Measurements from ENCODE around the gene KDM4C. TPM values are rescaled to one million over a fixed set of nuclear protein-coding genes. Genes with fewer than 3 reads are reported as not detected.
"Not testable (repeated sequence)": the region's sequence is repeated elsewhere in the genome, so short reads cannot be mapped to it uniquely, and the experiment has no call there.

KDM4C gene
- total and polyA plus RNA-seq, 2 experiments from 2014 or later, result 14.3 to 20.6 TPM

GRCh38 chr9:6723881-6724420 is 33.8 kb upstream of the KDM4C start:
- no peak overlapping the region for H3K4me2 ChIP-seq (ENCODE audit: unreplicated experiment)
- H3K27ac ChIP-seq, result no peak overlapping the region
- TF ChIP-seq EZH2phosphoT487 (IDR thresholded peaks at IDR 0.05; ENCODE audit: insufficient read depth, low read depth) (no peak), EZH2 (IDR thresholded peaks at IDR 0.05; ENCODE audit: insufficient read depth, poor library complexity, severe bottlenecking) (no peak)
- DNase-seq, result no peak
- H3K4me1 ChIP-seq (ENCODE audit: insufficient read depth), result no peaks in the 10 kb centered on the region
- no peak overlapping the region for H3K9ac ChIP-seq
- 18 to 28% methylated on average over 2 of the region's 2 CpGs for WGBS, 2 experiments (ENCODE audit: low coverage in 1 of 2, low lambda C conversion rate in 2 of 2, missing lambda C conversion rate in 2 of 2)
- no peaks in the 10 kb centered on the region for H3K79me2 ChIP-seq (ENCODE audit: insufficient read depth)
- H3K9me2 ChIP-seq (ENCODE audit: insufficient read depth), result no peaks in the 10 kb centered on the region
- no peaks in the 10 kb centered on the region for H3K27me3 ChIP-seq (replicated peaks; ENCODE audit: insufficient read depth)
- H3K4me3 ChIP-seq, result no peak overlapping the region
- H3F3A ChIP-seq (ENCODE audit: insufficient read depth), result no peaks in the 10 kb centered on the region
- H4K20me1 ChIP-seq (ENCODE audit: insufficient read depth), result no peaks in the 10 kb centered on the region
- no peaks in the 10 kb centered on the region for H3K36me3 ChIP-seq (ENCODE audit: low read depth)
- no peak overlapping the region for H2AFZ ChIP-seq
- in situ Hi-C loops (cut with MboI), result no loop called here
- H3K9me3 ChIP-seq (ENCODE audit: low read depth), result no peaks in the 10 kb centered on the region

GRCh38 chr9:6733257-6733656 is 24.5 kb upstream of the KDM4C start:
- H3K9me3 ChIP-seq (ENCODE audit: low read depth), result no peaks in the 10 kb centered on the region
- no peaks in the 10 kb centered on the region for H4K20me1 ChIP-seq (ENCODE audit: insufficient read depth)
- WGBS, 2 experiments (ENCODE audit: low coverage in 1 of 2, low lambda C conversion rate in 2 of 2, missing lambda C conversion rate in 2 of 2), result 79 to 90% methylated on average over 3 of the region's 3 CpGs
- H2AFZ ChIP-seq, result no peak overlapping the region
- in situ Hi-C loops (cut with MboI), result no loop called here
- no peak overlapping the region for H3K9ac ChIP-seq
- H3K9me2 ChIP-seq (ENCODE audit: insufficient read depth), result no peaks in the 10 kb centered on the region
- no peaks in the 10 kb centered on the region for H3K4me1 ChIP-seq (ENCODE audit: insufficient read depth)
- H3K79me2 ChIP-seq (ENCODE audit: insufficient read depth), result no peaks in the 10 kb centered on the region
- no peaks in the 10 kb centered on the region for H3F3A ChIP-seq (ENCODE audit: insufficient read depth)
- no peak overlapping the region for H3K4me2 ChIP-seq (ENCODE audit: unreplicated experiment)
- H3K36me3 ChIP-seq (ENCODE audit: low read depth), result no peaks in the 10 kb centered on the region
- no peaks in the 10 kb centered on the region for H3K27me3 ChIP-seq (replicated peaks; ENCODE audit: insufficient read depth)
- H3K27ac ChIP-seq, result no peak overlapping the region
- TF ChIP-seq EZH2 (IDR thresholded peaks at IDR 0.05; ENCODE audit: insufficient read depth, poor library complexity, severe bottlenecking) (no peak), EZH2phosphoT487 (IDR thresholded peaks at IDR 0.05; ENCODE audit: insufficient read depth, low read depth) (no peak)
- DNase-seq, result no peak
- H3K4me3 ChIP-seq, result no peak overlapping the region

- no peak overlapping the region for H3K4me3 ChIP-seq
- no peak overlapping the region for H3K9ac ChIP-seq
- no peak overlapping the region for H3K27ac ChIP-seq
- no peaks in the 10 kb centered on the region for H3K79me2 ChIP-seq (ENCODE audit: insufficient read depth)
- H3K9me2 ChIP-seq (ENCODE audit: insufficient read depth), result no peaks in the 10 kb centered on the region
- H3F3A ChIP-seq (ENCODE audit: insufficient read depth), result no peaks in the 10 kb centered on the region
- no peaks in the 10 kb centered on the region for H3K27me3 ChIP-seq (replicated peaks; ENCODE audit: insufficient read depth)
- no peak for TF ChIP-seq EZH2phosphoT487 (IDR thresholded peaks at IDR 0.05; ENCODE audit: insufficient read depth, low read depth)
- no peak for TF ChIP-seq EZH2 (IDR thresholded peaks at IDR 0.05; ENCODE audit: insufficient read depth, poor library complexity, severe bottlenecking)
- no peak overlapping the region for H2AFZ ChIP-seq
- H3K4me1 ChIP-seq (ENCODE audit: insufficient read depth), result no peaks in the 10 kb centered on the region
- H4K20me1 ChIP-seq (ENCODE audit: insufficient read depth), result no peaks in the 10 kb centered on the region
- in situ Hi-C loops (cut with MboI), result no loop called here
- 67 to 70% methylated on average over 6 of the region's 6 CpGs for WGBS, 2 experiments (ENCODE audit: low coverage in 1 of 2, low lambda C conversion rate in 2 of 2, missing lambda C conversion rate in 2 of 2)
- no peak overlapping the region for H3K4me2 ChIP-seq (ENCODE audit: unreplicated experiment)
- no peak for DNase-seq
- no peaks in the 10 kb centered on the region for H3K9me3 ChIP-seq (ENCODE audit: low read depth)
- no peaks in the 10 kb centered on the region for H3K36me3 ChIP-seq (ENCODE audit: low read depth)
Measured at GRCh38 chr9:6733831-6734230, 23.9 kb upstream of the KDM4C start.

GRCh38 chr9:6735422-6735821 is 22.4 kb upstream of the KDM4C start:
- H3K9ac ChIP-seq, result no peak overlapping the region
- WGBS, 2 experiments (ENCODE audit: low coverage in 1 of 2, low lambda C conversion rate in 2 of 2, missing lambda C conversion rate in 2 of 2), result 29 to 33% methylated on average over 3 of the region's 3 CpGs
- in situ Hi-C loops (cut with MboI), result no loop called here
- no peak for DNase-seq
- H3F3A ChIP-seq (ENCODE audit: insufficient read depth), result no peaks in the 10 kb centered on the region
- no peaks in the 10 kb centered on the region for H3K9me2 ChIP-seq (ENCODE audit: insufficient read depth)
- H3K36me3 ChIP-seq (ENCODE audit: low read depth), result no peaks in the 10 kb centered on the region
- H3K4me2 ChIP-seq (ENCODE audit: unreplicated experiment), result no peak overlapping the region
- TF ChIP-seq EZH2 (IDR thresholded peaks at IDR 0.05; ENCODE audit: insufficient read depth, poor library complexity, severe bottlenecking) (no peak), EZH2phosphoT487 (IDR thresholded peaks at IDR 0.05; ENCODE audit: insufficient read depth, low read depth) (no peak)
- H3K4me1 ChIP-seq (ENCODE audit: insufficient read depth), result no peaks in the 10 kb centered on the region
- H3K79me2 ChIP-seq (ENCODE audit: insufficient read depth), result no peaks in the 10 kb centered on the region
- H3K4me3 ChIP-seq, result no peak overlapping the region
- no peak overlapping the region for H2AFZ ChIP-seq
- H3K9me3 ChIP-seq (ENCODE audit: low read depth), result no peaks in the 10 kb centered on the region
- no peaks in the 10 kb centered on the region for H4K20me1 ChIP-seq (ENCODE audit: insufficient read depth)
- no peaks in the 10 kb centered on the region for H3K27me3 ChIP-seq (replicated peaks; ENCODE audit: insufficient read depth)
- no peak overlapping the region for H3K27ac ChIP-seq

GRCh38 chr9:6739218-6739617 is 18.6 kb upstream of the KDM4C start:
- Histone ChIP-seq H3K9ac (no peak overlapping the region), H3K36me3 (ENCODE audit: low read depth) (no peaks in the 10 kb centered on the region), H3K9me3 (ENCODE audit: low read depth) (no peaks in the 10 kb centered on the region), H3F3A (ENCODE audit: insufficient read depth) (no peaks in the 10 kb centered on the region), H2AFZ (0 out of 2 replicates have a peak overlapping the region, but pooled peaks have one; percentile 11), H3K9me2 (ENCODE audit: insufficient read depth) (no peaks in the 10 kb centered on the region), H3K4me3 (no peak overlapping the region), H3K27ac (no peak overlapping the region), H3K4me1 (ENCODE audit: insufficient read depth) (no peaks in the 10 kb centered on the region), H3K4me2 (ENCODE audit: unreplicated experiment) (no peak overlapping the region), H3K27me3 (replicated peaks; ENCODE audit: insufficient read depth) (no peaks in the 10 kb centered on the region; the same call in 1 of the 2 replicates), H4K20me1 (ENCODE audit: insufficient read depth) (no peaks in the 10 kb centered on the region), H3K79me2 (ENCODE audit: insufficient read depth) (no peaks in the 10 kb centered on the region)
- DNase-seq, result peak; percentile 51
- in situ Hi-C loops (cut with MboI), result no loop called here
- WGBS, 2 experiments (ENCODE audit: low coverage in 1 of 2, low lambda C conversion rate in 2 of 2, missing lambda C conversion rate in 2 of 2), result 0 to 11% methylated on average over 1 of the region's 1 CpG
- TF ChIP-seq EZH2 (IDR thresholded peaks at IDR 0.05; ENCODE audit: insufficient read depth, poor library complexity, severe bottlenecking), result no peak
- no peak for TF ChIP-seq EZH2phosphoT487 (IDR thresholded peaks at IDR 0.05; ENCODE audit: insufficient read depth, low read depth)

- H3K9me2 ChIP-seq (ENCODE audit: insufficient read depth); H3K27me3 ChIP-seq (replicated peaks; ENCODE audit: insufficient read depth); H3K4me3 ChIP-seq; H2AFZ ChIP-seq; H3K4me2 ChIP-seq (ENCODE audit: unreplicated experiment); H3K36me3 ChIP-seq (ENCODE audit: low read depth); H4K20me1 ChIP-seq (ENCODE audit: insufficient read depth); in situ Hi-C loops (cut with MboI); H3K27ac ChIP-seq; DNase-seq; H3K79me2 ChIP-seq (ENCODE audit: insufficient read depth); H3K9me3 ChIP-seq (ENCODE audit: low read depth); H3K4me1 ChIP-seq (ENCODE audit: insufficient read depth); H3K9ac ChIP-seq; H3F3A ChIP-seq (ENCODE audit: insufficient read depth): not testable (repeated sequence)
- WGBS, 2 experiments (ENCODE audit: low coverage in 1 of 2, low lambda C conversion rate in 2 of 2, missing lambda C conversion rate in 2 of 2), result 87 to 89% methylated on average over 9 of the region's 9 CpGs
Measured at GRCh38 chr9:6748861-6749260, 8.9 kb upstream of the KDM4C start.

GRCh38 chr9:6754861-6755260 is 2.9 kb upstream of the KDM4C start:
- H3K9me3 ChIP-seq (ENCODE audit: low read depth); H3K36me3 ChIP-seq (ENCODE audit: low read depth); H3K27ac ChIP-seq; DNase-seq; H3F3A ChIP-seq (ENCODE audit: insufficient read depth); H4K20me1 ChIP-seq (ENCODE audit: insufficient read depth); H3K4me3 ChIP-seq; H3K9ac ChIP-seq; H3K4me1 ChIP-seq (ENCODE audit: insufficient read depth); H3K4me2 ChIP-seq (ENCODE audit: unreplicated experiment); in situ Hi-C loops (cut with MboI); H3K27me3 ChIP-seq (replicated peaks; ENCODE audit: insufficient read depth); H2AFZ ChIP-seq; H3K9me2 ChIP-seq (ENCODE audit: insufficient read depth): not testable (repeated sequence)
- peaks cover 16% of the 10 kb centered on the region for H3K79me2 ChIP-seq (ENCODE audit: insufficient read depth)
- WGBS, 2 experiments (ENCODE audit: low coverage in 1 of 2, low lambda C conversion rate in 2 of 2, missing lambda C conversion rate in 2 of 2), result 81 to 88% methylated on average over 10 of the region's 10 CpGs
